GM12864 (cell line): ENCODE results near the gene PSMC3.
A peak's percentile ranks its signal among the peaks of the same experiment; 100 is the strongest.

Experiments
- DNase-seq: peaks from one replicate; pipeline ENCODE4 v3.0.0-alpha.2; 2011; ENCODE audit warnings: low read depth
- H3K4me3 ChIP-seq: 2 replicates; pipeline ENCODE4 v1.5.1; 2011; ENCODE audit warnings: mild to moderate bottlenecking, low read depth, low read length, control low read depth
- TF ChIP-seq, protein P1 (sequence below): IDR thresholded peaks from 2 replicates; pipeline ENCODE4 v1.5.1; 2011; ENCODE audit warnings: low read depth, mild to moderate bottlenecking, moderate library complexity, low read length, control low read depth, inconsistent platforms; ENCODE audit errors: missing control alignments

The PSMC3 gene

DNA sequence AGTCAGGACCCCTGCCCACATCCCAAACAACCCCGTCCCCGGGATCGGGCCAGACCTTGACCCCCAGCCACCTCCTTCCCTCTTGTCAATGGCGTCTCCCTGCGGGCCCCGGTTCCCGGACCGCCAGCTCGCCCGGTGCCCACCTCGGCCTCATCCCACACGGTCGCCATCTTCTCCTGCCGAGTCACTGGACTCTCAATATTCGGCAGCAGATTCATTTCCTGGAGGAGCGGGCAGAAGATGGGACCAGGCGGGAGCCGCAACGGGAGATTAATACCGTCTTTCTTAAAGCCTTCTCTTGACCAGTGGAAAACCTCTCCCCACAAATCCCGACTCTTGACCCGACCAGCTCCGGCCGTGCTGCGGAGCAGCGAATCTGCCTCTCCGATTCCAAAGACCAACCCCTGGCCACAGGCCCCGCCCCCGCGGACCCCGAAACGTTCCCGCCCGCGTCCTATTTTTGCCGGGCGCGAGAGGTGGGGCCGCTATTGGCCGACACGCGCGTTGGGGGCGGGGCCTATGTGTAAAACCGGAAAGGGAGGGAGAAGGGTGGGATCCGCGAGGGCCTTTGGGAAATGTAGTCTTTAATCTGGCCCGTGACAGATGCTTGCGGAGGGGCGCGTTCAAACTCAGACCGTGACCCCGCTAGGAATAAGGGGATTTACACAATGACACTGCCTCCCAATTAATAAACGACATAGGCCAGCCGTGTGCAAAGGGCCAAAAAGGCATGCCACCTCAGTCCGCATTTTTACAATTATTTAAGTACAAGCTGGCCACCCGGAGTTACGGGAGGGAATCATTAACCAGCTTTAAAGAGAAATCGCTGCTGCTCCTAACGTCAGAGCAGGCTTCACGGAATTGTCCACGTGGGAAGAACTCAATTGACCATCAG, at the start of gene PSMC3:
Gene PSMC3 (minus strand): TSS at position 378 of the 895 bp plus-strand sequence. CDS start 160 bp downstream, at position 218.
- TF ChIP-seq, protein P1, sequence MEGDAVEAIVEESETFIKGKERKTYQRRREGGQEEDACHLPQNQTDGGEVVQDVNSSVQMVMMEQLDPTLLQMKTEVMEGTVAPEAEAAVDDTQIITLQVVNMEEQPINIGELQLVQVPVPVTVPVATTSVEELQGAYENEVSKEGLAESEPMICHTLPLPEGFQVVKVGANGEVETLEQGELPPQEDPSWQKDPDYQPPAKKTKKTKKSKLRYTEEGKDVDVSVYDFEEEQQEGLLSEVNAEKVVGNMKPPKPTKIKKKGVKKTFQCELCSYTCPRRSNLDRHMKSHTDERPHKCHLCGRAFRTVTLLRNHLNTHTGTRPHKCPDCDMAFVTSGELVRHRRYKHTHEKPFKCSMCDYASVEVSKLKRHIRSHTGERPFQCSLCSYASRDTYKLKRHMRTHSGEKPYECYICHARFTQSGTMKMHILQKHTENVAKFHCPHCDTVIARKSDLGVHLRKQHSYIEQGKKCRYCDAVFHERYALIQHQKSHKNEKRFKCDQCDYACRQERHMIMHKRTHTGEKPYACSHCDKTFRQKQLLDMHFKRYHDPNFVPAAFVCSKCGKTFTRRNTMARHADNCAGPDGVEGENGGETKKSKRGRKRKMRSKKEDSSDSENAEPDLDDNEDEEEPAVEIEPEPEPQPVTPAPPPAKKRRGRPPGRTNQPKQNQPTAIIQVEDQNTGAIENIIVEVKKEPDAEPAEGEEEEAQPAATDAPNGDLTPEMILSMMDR: no peak

DNA sequence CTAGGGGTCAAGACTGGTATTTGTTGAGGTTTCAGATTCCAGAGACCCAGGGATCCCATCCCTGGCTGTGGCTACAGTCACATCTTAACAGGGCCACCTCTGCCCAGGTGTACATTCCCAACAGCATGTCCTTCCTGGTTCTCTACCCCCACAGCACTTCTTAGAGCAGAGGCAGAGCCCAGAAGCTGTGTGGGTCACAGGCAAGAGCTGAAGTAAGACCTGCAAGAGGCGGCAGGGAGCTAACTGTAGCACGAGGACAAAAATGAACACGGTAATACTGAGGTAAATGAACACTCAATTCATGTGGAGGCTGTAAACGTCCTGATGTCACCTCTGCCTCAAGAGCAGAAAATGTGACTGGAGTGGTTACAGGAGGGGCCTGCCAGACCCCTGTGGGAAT, 44.4 kb upstream of the PSMC3 start:
- TF ChIP-seq, protein P1: no peak
- no peak overlapping the region for H3K4me3 ChIP-seq
- DNase-seq: no peak

More for the DNA sequence above, at the start of gene PSMC3:
- peak within 1 kb of the TSS; percentile 94 for H3K4me3 ChIP-seq
- DNase-seq: peak; percentile 86

DNA sequence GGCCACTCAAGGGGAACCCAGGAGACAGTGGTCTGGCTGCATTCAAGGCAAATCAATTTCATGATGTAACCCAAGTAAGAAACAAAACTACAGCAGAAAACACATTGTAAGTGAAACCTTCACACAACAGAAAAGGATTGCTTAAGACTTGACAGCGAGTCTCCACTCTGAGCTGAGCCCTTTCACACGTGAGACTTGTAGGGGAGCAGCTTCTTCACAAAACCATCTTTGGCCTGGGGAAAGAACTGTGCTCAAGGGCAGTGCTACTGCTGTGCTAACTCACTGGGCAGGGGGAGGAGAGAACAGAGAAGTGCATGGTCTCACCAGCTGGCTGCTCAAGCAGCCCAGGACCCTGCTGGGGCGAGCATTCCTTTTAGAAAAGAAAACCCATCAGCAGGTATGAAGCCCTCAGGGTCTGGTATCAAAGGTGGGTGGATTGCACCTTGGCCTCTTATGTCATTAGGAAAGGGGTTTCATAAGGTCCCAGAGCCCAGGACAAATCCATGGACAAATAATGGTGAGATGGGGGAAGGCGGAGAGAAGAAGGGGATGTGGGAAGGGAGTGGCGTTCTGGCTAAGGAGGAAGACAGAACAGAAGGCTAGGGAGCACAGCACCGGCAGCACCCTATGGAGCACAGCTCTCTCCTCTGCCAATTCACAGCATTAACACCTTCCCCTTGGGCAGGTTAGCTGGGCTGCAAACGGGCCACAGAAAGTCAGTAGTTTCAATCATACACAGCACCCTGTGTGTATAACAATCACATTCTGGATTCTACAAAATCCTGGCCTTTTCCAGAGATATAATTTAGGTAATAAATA, 43.3 kb upstream of the PSMC3 start:
- no peak overlapping the region for H3K4me3 ChIP-seq
- DNase-seq: no peak
- TF ChIP-seq, protein P1: no peak

DNA sequence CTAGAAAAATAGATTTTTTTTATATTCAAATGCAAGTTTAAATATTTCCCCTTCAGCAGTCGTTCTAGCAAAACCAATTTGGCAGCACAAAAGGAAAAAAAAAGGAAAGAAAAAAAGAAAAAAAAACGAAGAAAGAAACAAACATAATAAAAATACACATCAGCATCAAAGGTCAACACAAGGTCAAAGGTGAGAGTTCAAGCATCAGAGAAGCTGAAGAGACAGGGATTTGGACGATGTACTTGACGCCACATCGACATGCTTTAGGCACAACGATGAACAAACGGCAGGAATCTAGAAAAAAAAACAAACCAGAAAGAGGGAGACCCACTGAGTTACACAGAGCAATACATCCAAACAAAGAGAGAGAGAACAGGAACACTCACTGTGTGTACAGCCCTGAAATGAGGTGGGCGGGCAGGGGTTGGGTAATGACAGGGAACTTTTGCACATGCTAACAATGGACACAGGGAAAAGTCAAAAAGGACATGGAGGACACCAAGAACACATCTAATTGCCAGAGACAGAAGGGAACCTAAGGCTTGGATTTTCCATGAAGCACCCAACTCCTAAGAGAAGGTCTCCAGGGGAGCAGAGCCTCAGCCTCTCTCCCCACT, 42.5 kb upstream of the PSMC3 start:
- TF ChIP-seq, protein P1: no peak
- no peak for DNase-seq
- no peak overlapping the region for H3K4me3 ChIP-seq

DNA sequence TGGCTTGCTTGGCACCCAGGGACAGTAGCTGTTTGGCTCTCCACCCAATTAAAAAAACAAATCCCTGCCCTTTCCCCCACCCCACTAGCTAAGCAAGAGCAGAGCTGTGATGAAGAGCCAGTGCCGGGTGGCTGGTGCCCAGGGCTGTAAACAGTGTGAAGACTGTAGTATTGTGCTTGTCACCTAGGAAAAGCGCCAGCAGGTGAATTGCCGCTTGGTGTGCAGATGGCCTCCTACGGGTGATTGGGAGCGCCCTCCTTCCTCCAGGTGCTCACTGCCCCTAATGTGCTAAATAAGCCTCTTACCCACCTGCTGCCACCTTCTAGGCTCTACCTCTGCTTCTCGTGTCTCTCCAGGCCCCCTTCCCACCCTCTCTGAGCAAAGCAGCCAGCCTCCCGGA, 41.1 kb upstream of the PSMC3 start:
- H3K4me3 ChIP-seq: no peak overlapping the region
- DNase-seq: no peak
- TF ChIP-seq, protein P1: no peak

DNA sequence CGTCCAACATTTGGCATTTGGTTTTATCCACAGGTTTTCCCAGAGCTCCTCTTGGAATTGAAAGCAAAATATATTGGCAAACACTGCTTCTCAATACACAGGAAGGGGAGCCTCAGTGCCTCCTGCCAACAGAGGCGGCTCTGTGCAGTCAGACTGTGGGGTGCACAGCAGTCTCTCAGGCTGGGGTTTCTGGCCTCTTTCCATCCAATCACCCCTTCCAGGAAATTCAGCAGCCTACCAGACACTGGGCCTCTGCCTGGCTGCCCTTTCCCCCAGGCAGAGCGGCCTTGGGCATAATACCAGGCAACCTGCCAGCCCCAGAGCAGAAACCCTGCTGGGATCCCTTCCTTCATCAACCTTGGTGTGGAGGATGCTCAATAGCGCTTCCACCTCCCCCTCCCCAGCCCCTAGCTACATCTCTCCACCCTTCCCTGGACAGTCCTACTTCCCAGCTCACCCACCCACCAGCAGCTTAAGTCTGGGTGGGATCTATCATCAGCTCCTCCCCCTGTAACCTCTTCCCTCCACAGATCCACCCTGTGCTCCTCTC, 40.5 kb upstream of the PSMC3 start:
- TF ChIP-seq, protein P1: no peak
- H3K4me3 ChIP-seq: no peak overlapping the region
- no peak for DNase-seq
